D721Med (cell line): ENCODE measurements around the gene TMC5.

Source experiments
- DNase-seq: peaks from one replicate; pipeline ENCODE4 v3.0.0; 2011; ENCODE audit warnings: low spot score; ENCODE audit not compliant: insufficient read length
- FAIRE-seq: peaks from 2 replicates; lab custom pipeline; 2011; peaks lifted over from hg19 to GRCh38; lab: Jason Lieb, UNC
- TF ChIP-seq, protein P1 (sequence below): IDR thresholded peaks from 2 replicates; pipeline ENCODE4 v1.5.1; 2012; ENCODE audit warnings: mild to moderate bottlenecking, control low read depth; ENCODE audit not compliant: insufficient read depth; ENCODE audit errors: missing control alignments

Gene TMC5

DNA sequence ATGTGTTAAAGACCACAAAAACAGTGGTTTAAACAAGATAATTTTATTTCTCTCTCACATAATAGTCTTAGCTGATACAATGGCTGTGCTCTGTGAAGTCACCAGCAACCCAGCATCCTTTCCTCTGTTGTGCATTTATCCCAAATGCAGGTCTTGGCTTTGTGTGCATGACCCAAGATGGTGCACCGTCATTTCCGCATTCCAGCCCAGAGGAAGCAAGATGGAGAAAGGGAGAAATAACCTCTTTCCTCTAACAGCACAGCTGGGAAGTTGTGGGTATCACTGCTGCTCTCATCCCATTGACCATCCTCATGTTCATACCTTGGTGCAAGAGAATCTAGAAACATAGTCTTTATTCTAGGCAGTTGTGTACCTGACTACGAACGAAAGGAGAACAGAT lies 21.8 kb downstream of the TMC5 start:
- DNase-seq (no peak), FAIRE-seq (no peak)
- TF ChIP-seq, protein P1, sequence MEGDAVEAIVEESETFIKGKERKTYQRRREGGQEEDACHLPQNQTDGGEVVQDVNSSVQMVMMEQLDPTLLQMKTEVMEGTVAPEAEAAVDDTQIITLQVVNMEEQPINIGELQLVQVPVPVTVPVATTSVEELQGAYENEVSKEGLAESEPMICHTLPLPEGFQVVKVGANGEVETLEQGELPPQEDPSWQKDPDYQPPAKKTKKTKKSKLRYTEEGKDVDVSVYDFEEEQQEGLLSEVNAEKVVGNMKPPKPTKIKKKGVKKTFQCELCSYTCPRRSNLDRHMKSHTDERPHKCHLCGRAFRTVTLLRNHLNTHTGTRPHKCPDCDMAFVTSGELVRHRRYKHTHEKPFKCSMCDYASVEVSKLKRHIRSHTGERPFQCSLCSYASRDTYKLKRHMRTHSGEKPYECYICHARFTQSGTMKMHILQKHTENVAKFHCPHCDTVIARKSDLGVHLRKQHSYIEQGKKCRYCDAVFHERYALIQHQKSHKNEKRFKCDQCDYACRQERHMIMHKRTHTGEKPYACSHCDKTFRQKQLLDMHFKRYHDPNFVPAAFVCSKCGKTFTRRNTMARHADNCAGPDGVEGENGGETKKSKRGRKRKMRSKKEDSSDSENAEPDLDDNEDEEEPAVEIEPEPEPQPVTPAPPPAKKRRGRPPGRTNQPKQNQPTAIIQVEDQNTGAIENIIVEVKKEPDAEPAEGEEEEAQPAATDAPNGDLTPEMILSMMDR = no peak

- no peak for FAIRE-seq
- no peak for DNase-seq
- TF ChIP-seq, protein P1 = no peak
Observed at GRCh38 chr16:19443659-19444058, 26.0 kb downstream of the TMC5 start.

- DNase-seq (no peak), FAIRE-seq (no peak)
- TF ChIP-seq, protein P1 = no peak
Observed at GRCh38 chr16:19446300-19446846, 28.7 kb downstream of the TMC5 start.

DNA sequence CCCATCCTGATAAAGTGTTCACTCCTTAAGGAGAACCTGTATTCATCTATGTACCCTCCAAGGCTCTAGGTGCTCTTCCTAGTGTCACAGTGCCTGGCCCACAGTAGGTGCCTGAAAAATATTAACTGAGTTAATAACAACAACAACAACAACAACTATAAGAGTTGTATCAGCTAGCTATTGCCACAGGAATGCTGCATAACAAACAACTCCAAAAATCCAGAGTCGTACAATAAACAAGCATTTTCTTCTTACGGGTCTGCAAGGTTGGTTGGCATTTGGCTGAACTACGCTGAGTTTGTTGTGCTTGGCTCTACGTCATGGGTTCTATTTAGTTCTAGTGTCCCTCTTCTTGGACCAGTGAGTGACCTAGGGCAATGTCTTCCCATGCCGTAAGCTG lies 29.2 kb downstream of the TMC5 start:
- TF ChIP-seq, protein P1 = no peak
- DNase-seq = no peak
- FAIRE-seq = no peak

- no peak for DNase-seq
- TF ChIP-seq, protein P1 = no peak
- FAIRE-seq = no peak
Observed at GRCh38 chr16:19450186-19450585, 32.5 kb downstream of the TMC5 start.

- FAIRE-seq (no peak), DNase-seq (no peak)
- TF ChIP-seq, protein P1 = no peak
Observed at GRCh38 chr16:19458722-19459379, 41.2 kb downstream of the TMC5 start.

GRCh38 chr16:19460397-19460796 lies 42.7 kb downstream of the TMC5 start:
- TF ChIP-seq, protein P1 = no peak
- DNase-seq (no peak), FAIRE-seq (no peak)
